Stimulated activated memory B cell treated with anti-CD40 and anti-IgM and Interleukin-4, amounts not matched to agents 10 μg/mL and 1 μg/mL and 100 μg/mL, for 72 hours (primary cell): ENCODE results near the gene TEFM.

Experiments used
- ATAC-seq: fragments of 150-1000 bp; cut with Tn5 transposase; 2 replicates; pipeline ENCODE4 v1.10.0; 2021
- H3K27ac Mint-ChIP-seq: one replicate; pipeline ENCODE4 v1.8.0; 2022; ENCODE audit warnings: mild to moderate bottlenecking, mixed read lengths
- H3K27me3 Mint-ChIP-seq: one replicate; pipeline ENCODE4 v1.8.0; 2022; ENCODE audit warnings: mixed read lengths
- H3K36me3 Mint-ChIP-seq: one replicate; pipeline ENCODE4 v1.8.0; 2022; ENCODE audit warnings: mixed read lengths
- H3K4me1 Mint-ChIP-seq: one replicate; pipeline ENCODE4 v1.8.0; 2022; ENCODE audit warnings: mixed read lengths
- H3K4me3 Mint-ChIP-seq: one replicate; pipeline ENCODE4 v1.8.0; 2022; ENCODE audit warnings: mild to moderate bottlenecking, moderate library complexity, mixed read lengths
- H3K9me3 Mint-ChIP-seq: one replicate; pipeline ENCODE4 v1.8.0; 2022; ENCODE audit warnings: mixed read lengths

Gene TEFM

DNA sequence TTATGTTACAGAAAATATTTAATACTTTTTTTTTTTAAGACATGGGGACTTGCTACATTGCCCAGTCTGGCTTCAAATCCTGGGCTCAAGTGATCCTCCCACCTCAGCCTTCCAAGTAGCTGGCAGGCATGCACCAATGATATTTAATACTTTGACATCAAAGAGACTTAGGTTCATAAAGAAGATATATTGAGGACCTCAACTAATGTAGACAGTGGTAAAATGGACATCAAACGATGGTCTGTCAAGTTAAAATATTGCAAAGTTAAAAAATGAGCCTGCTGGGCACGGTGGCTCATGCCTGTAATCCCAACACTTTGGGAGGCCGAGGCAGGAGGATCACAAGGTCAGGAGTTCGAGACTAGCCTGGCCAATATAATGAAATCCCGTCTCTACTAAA is 8.7 kb downstream of the TEFM start:
- no peaks in the 10 kb centered on the region for H3K27me3 Mint-ChIP-seq
- H3K4me1 Mint-ChIP-seq = peaks cover 13% of the 10 kb centered on the region
- no peak overlapping the region for H3K4me3 Mint-ChIP-seq
- no peak overlapping the region for H3K27ac Mint-ChIP-seq
- no peak for ATAC-seq
- no peaks in the 10 kb centered on the region for H3K9me3 Mint-ChIP-seq
- H3K36me3 Mint-ChIP-seq = peaks cover 26% of the 10 kb centered on the region

DNA sequence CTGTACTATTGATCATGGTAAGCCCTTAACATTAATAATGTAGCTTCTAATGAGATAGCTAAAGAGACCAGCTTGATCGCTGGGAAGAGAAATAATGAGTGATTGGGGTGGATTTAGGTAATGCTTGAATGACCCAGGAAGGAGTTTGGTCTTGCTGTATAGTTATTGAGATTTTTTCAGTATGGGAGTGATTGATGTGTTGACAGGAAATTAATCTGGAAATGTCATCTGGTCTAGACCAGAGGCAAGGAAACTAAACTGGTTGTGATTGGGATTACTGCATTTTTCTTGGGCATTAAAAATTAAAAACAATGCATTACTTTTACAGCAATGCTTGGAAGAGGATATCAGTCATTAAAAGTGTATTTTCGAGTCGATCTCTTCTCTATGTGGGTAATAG is 11.8 kb downstream of the TEFM start:
- no peaks in the 10 kb centered on the region for H3K4me1 Mint-ChIP-seq
- H3K9me3 Mint-ChIP-seq = no peaks in the 10 kb centered on the region
- peaks cover 16% of the 10 kb centered on the region for H3K36me3 Mint-ChIP-seq
- H3K27me3 Mint-ChIP-seq = no peaks in the 10 kb centered on the region
- no peak overlapping the region for H3K4me3 Mint-ChIP-seq
- H3K27ac Mint-ChIP-seq = no peak overlapping the region
- no peak for ATAC-seq

DNA sequence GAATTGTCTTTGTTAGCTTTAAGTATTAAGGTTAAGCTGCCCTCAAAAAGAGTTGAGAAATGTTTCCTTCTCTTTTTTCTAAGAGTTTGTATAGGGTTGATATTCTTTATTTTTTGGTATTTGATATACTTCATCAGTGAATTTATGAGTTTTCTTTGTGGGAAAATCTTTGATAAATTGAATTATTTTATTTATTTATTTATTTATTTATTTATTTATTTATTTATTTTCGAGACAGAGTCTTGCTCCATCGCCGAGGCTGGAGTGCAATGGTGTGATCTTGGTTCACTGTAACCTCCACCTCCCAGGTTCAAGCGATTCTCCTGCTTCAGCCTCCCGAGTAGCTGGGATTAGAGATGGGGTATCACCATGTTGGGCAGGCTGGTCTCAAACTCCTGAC is 19.9 kb downstream of the TEFM start:
- no peaks in the 10 kb centered on the region for H3K9me3 Mint-ChIP-seq
- no peaks in the 10 kb centered on the region for H3K27me3 Mint-ChIP-seq
- no peak overlapping the region for H3K4me3 Mint-ChIP-seq
- no peak for ATAC-seq
- no peak overlapping the region for H3K27ac Mint-ChIP-seq
- H3K36me3 Mint-ChIP-seq = no peaks in the 10 kb centered on the region
- no peaks in the 10 kb centered on the region for H3K4me1 Mint-ChIP-seq

DNA sequence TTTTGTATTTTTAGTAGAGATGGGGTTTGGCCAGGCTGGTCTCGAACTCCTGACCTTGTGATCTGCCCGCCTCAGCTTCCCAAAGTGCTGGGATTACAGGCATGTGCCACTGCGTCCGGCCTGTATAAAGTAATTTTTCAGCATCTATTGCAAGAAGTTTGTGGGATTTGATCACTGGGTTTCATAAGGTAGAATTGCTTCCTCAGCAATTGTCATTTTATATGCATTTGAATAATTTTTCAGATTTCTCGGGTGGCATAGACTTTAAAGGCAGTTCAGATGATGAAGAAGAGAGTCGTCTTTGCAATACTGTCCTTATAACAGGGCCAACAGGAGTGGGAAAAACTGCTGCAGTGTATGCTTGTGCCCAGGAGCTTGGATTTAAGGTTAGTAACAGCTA is 37.0 kb downstream of the TEFM start:
- no peaks in the 10 kb centered on the region for H3K27me3 Mint-ChIP-seq
- no peak overlapping the region for H3K4me3 Mint-ChIP-seq
- no peak for ATAC-seq
- H3K9me3 Mint-ChIP-seq = no peaks in the 10 kb centered on the region
- H3K4me1 Mint-ChIP-seq = no peaks in the 10 kb centered on the region
- H3K36me3 Mint-ChIP-seq = peaks cover 43% of the 10 kb centered on the region
- no peak overlapping the region for H3K27ac Mint-ChIP-seq

DNA sequence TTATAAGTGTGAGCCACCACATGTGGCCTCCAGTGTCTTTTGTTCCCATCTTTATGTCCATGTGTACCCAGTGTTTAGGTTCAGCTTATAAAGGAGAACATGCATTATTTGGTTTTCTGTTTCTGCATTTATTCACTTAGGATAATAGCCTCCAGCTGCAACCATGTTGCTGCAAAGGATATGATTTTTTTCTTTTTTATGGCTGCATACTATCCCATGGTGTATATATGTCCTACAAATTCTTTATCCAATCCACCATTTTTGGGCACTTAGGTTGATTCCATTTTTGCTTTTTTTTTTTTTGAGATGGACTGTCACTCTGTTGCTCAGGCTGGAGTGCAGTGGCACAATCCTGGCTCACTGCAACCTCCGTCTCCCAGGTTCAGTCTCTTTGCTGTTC is 41.4 kb downstream of the TEFM start:
- H3K27ac Mint-ChIP-seq = no peak overlapping the region
- no peaks in the 10 kb centered on the region for H3K27me3 Mint-ChIP-seq
- H3K4me1 Mint-ChIP-seq = no peaks in the 10 kb centered on the region
- H3K36me3 Mint-ChIP-seq = peaks cover 35% of the 10 kb centered on the region
- H3K9me3 Mint-ChIP-seq = no peaks in the 10 kb centered on the region
- H3K4me3 Mint-ChIP-seq = no peak overlapping the region
- ATAC-seq = no peak

DNA sequence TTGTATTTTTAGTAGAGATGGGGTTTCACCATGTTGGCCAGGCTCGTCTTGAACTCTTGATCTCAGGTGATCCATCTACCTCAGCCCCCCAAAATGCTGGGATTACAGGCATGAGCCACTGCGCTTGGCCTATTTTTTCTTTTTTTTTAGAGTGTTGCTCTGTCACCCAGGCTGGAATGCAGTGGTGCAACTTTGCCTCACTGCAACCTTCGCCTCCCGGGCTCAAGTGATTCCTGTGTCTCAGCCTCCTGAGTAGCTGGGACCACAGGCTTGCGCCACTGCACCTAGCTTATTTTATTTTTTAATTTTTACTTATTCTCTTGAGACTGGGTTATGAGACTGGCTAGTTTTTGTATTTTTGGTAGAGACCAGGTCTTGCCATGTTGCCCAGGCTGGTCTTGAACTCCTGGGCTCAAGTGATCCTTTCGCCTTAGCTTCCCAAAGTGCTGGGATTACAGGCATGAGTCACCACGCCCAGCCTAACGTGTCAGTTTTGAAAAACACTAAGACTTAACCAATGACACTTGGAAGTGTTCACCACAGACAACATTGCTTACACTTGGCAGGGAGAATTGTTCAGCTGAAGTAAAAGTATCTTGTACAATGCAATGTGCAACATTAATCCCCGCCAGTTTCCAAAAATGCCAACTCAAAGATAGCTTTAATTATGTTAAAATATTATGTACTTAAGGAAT is 47.3 kb downstream of the TEFM start:
- Mint-ChIP-seq H3K9me3 (no peaks in the 10 kb centered on the region), H3K4me1 (no peaks in the 10 kb centered on the region), H3K36me3 (peaks cover 13% of the 10 kb centered on the region), H3K4me3 (no peak overlapping the region), H3K27me3 (no peaks in the 10 kb centered on the region), H3K27ac (no peak overlapping the region)
- no peak for ATAC-seq

DNA sequence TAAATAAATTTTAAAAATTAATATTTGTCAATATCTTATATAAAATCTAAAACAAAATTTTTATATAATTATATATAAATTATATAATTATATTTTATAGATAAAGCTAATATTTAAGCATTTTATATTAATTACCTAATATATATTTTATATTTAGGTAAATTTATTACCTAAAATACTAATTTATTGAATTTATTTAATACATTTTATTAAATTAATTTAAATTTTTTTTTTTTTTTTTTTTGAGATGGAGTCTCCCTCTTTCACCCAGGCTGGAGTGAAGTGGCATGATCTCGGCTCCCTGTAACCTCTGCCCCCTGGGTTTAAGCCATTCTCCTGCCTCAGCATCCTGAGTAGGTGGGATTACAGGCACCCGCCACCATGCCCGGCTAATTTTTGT is 51.9 kb downstream of the TEFM start:
- no peak overlapping the region for H3K4me3 Mint-ChIP-seq
- H3K27ac Mint-ChIP-seq = no peak overlapping the region
- H3K4me1 Mint-ChIP-seq = no peaks in the 10 kb centered on the region
- peaks cover 15% of the 10 kb centered on the region for H3K36me3 Mint-ChIP-seq
- no peak for ATAC-seq
- H3K9me3 Mint-ChIP-seq = no peaks in the 10 kb centered on the region
- H3K27me3 Mint-ChIP-seq = no peaks in the 10 kb centered on the region
